Stimulated activated CD8-positive, alpha-beta memory T cell treated with anti-CD3 and anti-CD28 coated beads, Interleukin-12 subunit alpha, Interleukin-12 subunit beta, amount 100 ng/mL, for 24 hours (primary cell): ENCODE results near the gene CCSER1.
"Not testable (repeated sequence)": the region's sequence is repeated elsewhere in the genome, so short reads cannot be mapped to it uniquely, and the experiment has no call there.

Source experiments
- DNase-seq: peaks from one replicate; pipeline ENCODE4 v3.0.0-alpha.2; 2020; ENCODE audit errors: extremely low read depth

Gene CCSER1

DNA sequence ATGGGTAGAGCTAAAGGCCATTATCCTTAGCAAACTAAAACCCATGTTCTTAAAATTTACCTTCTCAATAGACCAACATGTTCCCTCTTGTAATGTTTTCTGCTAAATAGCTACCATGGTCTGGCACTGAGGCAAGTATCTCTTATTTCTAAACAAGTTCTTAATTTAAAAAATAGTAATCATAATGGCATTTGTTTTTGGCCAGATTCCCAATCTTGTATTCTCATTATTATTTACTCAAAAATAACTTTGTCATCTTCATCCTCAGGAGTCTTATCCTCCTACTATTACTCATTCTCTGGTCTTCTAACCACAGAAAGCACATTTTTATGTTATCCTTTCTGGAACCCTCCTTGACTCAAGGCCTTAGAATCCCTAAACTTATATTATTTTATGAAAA, 931.2 kb downstream of the CCSER1 start:
- DNase-seq, result no peak

DNA sequence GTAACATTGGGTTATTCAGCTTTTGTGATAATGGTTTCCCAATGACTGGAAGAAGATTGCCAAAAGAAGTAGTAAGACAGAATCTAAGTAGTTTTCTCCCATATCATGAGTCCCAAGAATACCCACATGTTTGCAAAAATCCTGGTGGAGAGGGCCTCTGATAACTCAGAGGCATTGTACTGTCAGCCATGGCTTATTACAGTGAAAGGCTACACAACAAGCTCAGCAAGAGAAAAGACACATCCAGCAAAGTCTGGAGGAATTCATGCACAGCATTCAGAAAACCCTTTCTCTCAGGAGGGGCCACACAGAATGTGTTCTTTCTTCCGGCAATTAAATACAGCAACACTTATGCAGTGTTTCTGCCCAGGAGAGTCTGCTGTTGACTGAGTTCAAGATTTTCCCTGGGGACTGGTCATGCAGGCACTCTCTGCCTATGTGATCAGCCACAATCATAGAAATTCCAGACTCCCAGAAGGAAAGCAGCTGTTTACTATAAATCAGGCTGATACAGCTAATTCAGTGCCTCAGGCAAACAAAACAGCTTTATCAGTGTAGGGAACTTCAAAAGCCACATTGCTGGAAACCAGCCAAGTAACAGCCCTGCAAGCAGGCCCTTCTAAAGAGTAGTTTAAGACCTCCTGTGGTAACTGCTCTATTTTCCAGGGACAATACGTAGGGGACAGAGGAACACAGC, 937.1 kb downstream of the CCSER1 start:
- DNase-seq, result no peak

DNA sequence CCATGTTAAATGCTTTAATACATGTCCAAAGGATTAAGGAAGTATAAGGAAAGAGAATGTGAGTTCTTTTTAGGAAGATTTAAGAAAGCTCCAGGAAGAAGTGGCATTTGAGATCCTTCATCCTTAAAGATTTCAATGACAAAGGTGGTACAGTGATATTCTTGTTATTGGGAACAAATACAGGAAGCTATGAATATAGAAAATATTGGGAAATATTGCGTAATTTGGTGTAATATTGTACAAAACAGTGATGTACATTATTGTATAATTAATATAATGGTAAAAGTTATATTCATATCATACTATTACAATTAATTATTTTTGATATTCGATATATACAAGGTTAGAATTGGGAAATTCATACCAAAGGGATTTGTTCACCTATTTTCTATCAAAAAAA, 937.9 kb downstream of the CCSER1 start:
- no peak for DNase-seq

DNA sequence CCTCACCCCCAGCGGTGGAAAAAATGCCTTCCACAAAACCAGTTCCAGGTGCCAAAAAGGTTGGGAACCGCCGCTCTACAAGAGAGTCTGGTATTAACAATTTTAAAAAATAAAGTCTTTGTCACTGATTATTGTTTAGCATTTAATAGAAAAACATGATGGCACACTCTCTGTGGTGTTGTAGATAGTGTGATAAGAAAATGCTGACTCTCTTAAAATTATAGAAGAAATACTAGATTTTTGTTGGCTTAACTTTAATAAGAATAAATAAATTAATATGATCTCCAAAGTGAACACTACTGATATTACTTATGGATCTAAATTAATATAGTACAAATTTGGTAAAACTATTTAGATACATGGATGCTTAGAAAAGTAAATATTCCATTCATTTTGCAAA, 943.5 kb downstream of the CCSER1 start:
- no peak for DNase-seq

DNA sequence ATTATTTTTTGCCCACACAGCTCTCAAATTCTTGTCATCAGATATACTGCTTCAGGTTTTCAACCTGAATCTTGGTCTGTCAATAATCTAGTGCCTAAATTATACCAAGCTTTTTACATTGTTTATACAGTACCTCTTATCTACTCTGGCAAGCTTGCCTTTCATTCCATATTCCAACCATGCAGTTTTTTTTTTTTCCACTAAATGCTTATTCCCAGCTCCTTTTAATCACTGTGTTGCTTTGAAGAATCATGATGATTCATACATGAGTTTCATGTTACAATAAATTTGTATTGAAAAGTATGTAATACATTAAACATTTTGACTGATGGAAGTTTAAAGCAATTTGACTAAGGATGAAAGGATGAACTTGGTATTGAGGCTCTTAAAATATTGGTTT, 949.0 kb downstream of the CCSER1 start:
- DNase-seq, result no peak

DNA sequence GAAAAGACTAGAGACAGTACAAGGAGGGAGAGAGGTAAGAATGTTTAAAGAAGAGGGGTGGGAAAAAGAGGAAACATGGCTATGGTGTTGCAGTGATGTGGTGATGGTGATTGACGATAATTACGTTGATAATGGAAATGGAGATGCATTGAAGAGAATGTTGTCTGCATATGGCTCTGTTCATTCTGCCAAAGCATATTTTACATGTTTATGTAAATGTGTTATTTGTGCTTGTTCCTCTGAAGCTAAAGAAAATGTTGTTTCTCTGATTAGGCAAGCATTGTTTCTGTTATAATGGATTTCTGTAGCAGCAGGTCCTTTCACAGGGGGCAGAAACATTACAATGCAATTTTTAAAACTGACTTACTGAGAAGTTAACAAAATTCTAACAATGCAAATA, 958.8 kb downstream of the CCSER1 start:
- DNase-seq, result no peak

DNA sequence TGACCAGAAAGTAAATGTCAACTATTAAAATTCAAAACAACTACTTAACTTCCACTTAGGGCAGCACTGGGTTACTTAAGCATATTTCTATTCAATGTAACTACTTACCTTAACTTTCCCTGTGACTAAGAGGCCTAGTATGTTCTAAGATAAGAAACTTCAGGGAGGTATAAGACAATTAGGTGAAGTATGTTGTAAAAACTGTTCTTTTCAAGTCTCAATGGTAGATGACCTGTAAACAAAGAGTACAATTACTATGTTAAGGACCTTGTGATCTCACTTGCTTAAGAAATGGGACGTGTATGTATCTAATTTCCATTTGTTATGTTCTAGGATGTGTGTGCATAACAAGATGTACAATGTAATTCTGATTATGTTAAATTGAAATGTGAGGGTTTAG, 960.5 kb downstream of the CCSER1 start:
- no peak for DNase-seq

DNA sequence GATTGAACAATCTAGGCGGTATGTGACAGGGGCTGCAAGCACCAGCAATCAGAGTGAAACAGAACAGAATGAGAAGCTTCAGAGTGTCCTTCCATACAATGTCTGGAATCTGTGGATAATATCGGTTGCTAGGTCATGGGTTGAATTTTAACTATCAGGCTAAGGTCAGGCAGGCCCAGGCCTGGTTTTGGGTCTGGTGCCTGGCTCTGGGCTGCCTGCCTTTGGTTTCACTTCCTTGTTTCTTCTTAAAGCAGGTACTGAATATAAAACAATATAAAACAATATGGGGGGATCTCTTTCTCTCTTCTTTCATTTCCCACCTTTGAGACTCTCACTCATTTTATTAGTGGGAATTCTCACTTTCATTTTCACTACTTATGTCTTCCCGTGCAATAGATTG, 962.0 kb downstream of the CCSER1 start:
- DNase-seq, result no peak

DNA sequence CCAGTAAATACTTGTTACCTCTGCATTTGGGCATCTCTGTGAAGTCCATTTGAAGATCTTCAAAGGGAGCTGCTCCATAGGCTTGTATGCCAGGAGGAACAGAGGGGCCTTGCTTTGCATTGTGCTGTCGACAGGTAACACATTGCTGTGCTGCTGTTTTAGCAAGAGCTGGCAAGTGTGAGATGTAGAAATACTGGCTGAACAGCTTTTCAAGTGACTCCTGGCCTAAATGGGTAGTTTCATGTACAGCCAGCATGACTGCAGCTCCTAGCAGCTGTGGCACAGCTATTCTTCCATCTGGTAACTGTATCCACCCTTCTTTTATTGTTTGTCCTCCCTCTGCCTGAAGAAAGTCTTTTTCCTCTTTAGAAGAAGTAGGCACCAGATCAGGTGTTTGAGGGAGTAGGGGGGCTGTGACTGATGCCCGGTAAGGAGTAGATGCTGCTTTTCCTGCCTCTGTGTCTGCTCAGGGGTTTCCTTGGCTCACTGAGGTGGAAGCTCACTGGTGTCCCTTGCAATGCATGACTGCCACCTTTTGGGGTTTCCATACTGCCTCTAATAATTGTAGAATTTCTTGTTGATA, 965.3 kb downstream of the CCSER1 start:
- no peak for DNase-seq

DNA sequence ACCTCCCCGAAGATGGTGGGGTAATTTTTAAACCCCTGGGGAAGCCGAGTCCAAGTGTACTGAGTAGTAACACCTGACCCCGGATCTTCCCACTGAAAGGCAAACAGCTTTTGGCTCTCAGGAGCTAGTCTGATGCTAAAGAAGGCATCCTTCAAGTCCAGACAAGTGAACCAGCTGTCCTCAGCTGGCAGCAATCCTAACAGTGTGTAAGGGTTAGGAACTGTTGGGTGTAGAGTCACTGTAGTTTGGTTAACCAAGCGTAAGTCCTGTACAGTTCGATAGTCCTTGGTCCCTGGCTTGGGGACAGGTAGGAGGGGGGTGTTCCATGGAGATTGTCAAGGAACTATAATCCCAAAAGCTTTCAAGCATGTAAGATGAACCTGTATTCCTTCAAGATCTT, 967.0 kb downstream of the CCSER1 start:
- DNase-seq, result not testable (repeated sequence)

DNA sequence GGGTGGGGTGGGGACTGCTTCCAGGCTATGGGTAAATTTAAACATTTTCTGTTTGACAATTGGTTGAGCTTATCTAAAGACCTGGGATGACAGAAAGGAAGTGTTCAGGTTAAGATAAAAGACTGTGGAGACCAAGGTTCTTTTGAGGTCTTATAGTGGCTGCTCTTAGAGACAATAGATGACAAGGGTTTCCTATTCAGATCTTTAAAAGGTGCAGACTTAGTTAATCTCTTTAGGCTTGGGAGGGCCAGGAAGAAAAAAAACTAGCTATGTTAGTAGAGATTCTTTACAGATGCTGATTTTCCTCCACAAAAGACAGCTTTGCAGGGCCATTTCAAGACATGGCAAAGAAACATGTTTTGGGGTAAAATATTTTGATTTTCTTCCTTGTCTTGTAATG, 972.5 kb downstream of the CCSER1 start:
- no peak for DNase-seq

DNA sequence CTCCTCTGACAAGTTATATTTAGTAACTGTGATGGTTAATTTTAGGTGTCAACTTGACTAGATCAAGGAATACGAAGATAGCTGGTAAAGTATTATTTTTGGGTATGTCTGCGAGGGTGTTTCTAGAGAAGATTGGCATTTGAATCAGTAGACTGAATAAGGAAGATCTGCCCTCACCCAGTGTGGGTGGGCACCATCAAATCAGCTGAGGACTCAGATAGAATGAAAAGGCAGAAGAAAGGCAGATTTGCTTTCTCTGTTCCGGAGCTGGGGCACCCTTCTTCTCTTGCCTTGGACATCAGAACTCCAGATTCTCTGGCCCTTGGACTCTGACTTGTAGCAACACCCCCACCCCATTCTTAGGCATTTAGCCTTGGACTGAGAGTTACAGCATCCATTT, 981.6 kb downstream of the CCSER1 start:
- DNase-seq, result no peak

DNA sequence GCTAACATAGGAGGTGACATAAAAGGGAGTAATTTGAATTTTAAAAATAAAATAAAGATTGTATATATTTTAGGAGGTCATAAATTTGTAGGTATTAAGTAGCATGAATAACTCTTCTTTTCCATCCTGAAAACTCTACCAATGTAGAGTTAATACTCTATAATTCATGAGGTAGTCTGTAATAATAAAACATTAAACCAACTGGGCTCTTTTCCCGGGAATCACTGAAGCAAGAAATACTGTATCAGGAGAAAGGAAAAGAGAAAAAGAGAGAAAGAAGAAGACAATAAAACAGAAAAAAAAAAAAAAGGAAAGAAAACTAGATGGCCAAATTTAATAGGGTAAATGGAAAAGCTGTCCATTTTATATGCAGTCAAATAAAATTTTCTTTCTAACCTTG, 984.4 kb downstream of the CCSER1 start:
- no peak for DNase-seq

DNA sequence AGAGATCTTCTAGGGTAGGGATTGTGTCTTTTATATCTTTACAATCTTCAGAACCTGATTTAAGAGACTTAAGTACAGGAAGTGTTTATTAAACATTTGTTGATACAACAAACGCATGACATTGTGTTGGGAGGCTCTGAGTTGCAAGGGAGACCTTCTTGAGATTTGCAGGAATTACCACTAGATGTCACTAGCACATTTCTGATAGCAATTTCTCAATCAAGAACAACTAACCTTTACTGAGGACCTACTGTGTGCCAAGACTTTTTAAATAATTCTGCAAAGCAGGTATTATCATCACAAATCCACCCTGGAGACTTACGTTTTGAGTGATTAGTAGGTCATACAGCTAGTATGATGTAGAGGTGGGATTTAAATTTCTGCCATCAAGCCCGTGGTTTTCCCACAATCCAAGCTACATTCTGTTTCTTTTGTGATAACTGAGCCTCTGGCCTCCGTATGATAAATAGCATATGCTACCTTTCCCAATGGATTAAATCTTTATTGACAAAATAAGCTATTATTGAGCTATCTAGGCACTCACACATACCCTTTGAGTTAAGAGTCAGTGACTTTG, 986.0 kb downstream of the CCSER1 start:
- DNase-seq, result no peak

DNA sequence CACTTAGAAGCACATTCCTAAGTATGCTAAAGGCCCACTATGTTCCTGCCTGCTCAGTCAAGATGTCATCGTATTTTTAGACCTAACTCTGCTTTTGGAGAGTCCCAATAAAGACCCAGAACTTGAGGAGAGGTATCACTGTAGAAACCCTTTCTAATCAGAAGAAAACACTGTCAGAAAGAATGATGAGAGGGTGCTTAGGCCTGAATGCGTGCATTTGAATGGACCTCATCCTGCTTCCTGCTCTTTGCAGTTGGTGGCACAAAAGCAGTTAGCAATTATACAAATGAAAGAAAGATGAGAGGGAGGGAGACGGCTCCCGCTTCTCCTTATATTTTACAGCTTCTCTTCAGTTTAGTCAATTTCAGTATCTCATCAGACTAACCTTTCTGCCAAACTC, 987.2 kb downstream of the CCSER1 start:
- no peak for DNase-seq

DNA sequence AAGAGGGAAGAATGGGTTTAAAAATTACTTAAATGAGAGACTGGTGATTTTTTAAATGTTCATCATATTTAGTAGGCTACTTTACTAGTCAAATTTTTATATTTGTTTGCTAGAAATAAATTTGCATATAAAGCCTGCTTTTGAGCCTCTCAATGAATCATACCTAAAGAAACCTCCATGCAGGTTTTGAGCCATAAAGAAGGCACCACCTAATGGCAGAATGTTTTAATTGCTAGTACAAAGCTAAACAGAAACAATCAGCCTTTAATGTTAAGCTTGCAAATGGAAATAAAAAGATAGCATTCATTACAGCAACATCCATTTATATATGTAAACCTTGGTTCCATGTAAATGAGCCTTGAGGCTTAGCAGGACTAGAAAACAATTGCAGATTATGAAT, 989.7 kb downstream of the CCSER1 start:
- no peak for DNase-seq

DNA sequence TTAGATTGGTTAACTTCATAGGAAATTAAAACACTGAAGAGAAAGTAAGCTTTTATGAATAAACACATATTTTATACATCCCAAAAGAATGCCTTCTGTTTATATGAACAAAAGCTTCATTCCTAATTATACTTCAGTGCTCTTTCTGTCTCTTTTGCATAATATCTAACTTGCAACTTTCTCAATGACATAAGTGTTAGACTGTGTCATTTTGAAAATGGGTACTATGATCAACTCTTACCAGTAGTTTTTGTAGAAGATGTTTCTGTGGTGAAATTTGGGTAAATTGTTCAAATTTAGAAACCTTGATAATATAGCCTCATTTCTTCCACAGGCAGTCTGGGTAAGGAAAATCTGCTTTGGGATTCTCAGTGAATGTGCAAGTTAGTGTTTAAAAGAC, 991.4 kb downstream of the CCSER1 start:
- no peak for DNase-seq

DNA sequence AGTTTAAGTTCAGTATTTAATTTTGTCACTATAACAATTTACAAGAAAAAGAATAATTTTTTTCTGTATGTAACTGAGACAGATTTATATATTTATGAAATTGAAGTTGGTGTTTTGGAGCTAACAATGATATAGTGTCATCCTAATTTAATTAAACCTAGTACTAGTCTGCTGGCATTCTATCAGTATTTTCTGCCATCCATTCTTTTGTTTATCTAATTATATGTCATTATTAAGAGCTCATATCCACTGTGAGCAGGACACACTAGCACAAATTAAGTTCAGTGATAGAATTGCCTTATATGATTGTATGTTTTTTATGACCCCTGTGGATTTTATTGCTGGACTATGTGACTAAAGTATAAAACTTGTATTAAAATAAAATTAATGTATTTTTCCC, 996.5 kb downstream of the CCSER1 start:
- DNase-seq, result no peak

DNA sequence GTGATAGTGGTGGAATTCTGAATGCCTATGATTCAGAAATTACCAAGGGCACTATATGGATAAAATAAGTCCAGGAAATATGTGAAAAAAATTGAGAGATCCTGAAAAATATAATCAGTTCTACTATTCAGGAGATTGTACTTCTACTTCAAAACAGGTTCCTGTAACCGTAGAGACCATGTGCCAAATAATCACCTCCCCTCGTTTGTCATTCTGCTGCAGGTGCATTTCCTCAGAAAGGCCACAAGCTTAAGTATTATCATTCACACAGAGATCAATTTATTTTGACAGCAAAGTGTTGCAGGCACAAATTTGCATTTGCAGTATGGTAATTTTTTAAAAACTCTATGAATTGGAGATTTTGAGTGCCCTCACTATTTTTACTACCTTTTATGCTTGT, 1000.0 kb downstream of the CCSER1 start:
- DNase-seq, result no peak

DNA sequence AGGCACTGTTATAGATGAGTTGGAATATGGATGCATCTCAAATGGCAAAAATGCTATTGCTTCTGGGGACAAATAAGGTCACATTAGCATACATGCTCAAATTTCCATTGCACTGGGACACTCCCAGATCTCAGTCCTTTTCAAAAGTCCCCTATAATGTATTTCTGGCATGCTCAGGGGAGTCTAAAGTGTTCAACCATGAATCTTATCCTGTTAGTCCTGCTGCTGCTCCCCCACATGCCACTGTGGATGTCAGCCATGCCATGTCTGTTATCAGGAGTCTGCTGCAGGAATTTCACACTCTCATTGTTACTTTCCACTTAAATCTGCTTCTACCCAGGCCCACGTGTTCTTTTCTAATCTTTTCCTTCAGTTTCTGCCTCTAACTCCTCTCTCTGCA, 1000.6 kb downstream of the CCSER1 start:
- DNase-seq, result no peak

DNA sequence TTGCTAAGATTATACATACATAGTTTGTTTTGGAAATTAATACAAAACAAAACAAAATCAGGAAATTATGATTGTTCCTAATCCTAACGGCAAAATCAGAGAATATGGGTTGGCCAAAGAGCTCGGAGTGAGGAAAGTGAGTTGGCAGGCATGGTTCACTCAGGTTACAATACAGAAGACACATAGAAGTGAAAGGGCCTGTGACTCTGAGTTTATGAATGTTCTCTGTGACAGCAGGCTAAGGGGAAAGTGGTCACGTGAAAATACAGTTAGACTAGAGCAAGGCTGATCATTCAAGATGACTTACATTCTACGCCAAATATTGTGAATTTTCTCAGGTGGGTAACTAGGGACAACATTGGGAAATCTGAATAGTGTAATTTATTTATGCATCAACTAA, 1001.3 kb downstream of the CCSER1 start:
- no peak for DNase-seq

DNA sequence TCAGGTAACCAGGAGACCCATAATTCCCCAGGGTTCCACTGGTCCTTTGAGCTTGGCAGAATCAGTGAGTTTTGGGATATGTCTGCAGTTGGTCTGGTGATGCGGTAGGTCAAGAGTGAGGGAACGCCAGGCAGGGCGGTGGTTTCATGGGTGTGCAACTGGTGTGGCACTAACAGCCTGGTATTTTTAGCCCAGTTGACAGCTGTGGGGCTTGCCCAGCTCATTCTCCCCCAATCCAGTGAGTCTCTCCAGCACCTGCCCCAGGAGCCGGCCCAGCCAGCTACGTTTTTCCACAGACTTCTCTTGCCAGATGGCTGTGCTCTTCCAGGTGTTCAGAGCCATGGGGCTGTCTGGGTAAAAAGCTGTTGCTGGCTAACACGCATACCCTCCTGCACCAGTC, 1019.9 kb downstream of the CCSER1 start:
- DNase-seq, result no peak

DNA sequence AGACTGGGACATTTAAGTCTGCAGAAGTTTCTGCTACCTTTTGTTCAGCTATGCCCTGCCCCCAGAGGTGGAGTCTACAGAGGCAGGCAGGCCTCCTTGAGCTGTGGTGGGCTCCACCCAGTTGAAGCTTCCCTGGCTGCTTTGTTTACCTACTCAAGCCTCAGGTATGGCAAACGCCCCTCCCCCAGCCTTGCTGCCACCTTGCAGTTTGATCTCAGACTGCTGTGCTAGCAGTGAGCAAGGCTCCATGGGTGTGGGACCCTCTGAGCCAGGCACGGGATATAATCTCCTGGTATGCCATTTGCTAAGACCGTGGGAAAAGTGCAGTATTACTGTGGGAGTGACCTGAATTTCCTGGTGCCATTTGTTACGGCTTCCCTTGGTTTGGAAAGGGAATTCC, 1026.8 kb downstream of the CCSER1 start:
- DNase-seq, result not testable (repeated sequence)
